ENCODE results near the gene EIF4EBP3. TPM values are rescaled to one million over a fixed set of nuclear protein-coding genes. Genes with fewer than 3 reads are reported as not detected.
"Not testable (repeated sequence)": the region's sequence is repeated elsewhere in the genome, so short reads cannot be mapped to it uniquely, and the experiment has no call there.

EIF4EBP3 gene
- polyA plus RNA-seq, 6 donors from 2014 or later = 44.5 to 90.3 (median 63.1) TPM

- H3K9me3 Mint-ChIP-seq = no peaks in the 10 kb centered on the region
- H3K4me1 Mint-ChIP-seq = peaks cover 36 to 40% (median 39%) of the 10 kb centered on the region in 3 donors
- peak overlapping the region in 3 of 6 donors; percentile 89 to 94 (median 90) for H3K27ac Mint-ChIP-seq
- ATAC-seq (ENCODE audit: low read depth in 2 of 2) (no peak), DNase-seq (no peak)
- H3K36me3 Mint-ChIP-seq = peaks cover 5 to 19% of the 10 kb centered on the region in 2 donors
- peak overlapping the region in 2 of 8 donors; percentile 30 to 44 for H3K4me3 Mint-ChIP-seq
- H3K27me3 Mint-ChIP-seq = no peaks in the 10 kb centered on the region
Observed at GRCh38 chr5:140570488-140570887, 23.0 kb downstream of the EIF4EBP3 start.

DNA sequence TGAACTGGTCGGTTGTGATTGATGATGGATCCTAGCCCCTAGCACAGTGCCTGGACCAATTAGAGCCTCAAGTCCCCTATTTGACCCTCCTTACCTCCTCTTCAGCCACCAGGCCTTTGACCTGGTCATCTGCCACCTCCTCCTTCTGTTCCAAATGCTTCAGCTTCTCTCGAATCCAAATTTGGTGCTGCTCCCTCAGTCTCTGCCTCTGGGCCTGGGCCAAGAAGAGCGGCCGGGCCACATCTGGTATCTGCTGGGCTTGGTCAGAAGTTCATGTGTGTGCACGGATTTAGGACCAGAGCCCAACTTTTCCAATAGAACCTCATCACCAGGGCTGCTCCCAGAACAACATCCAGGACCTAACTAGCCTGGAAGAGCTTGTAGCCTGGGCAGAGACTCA, 23.6 kb downstream of the EIF4EBP3 start:
- no peaks in the 10 kb centered on the region for H3K27me3 Mint-ChIP-seq
- H3K27ac Mint-ChIP-seq = peak overlapping the region in 1 of 6 donors; percentile 89
- DNase-seq = no peak
- no peaks in the 10 kb centered on the region for H3K9me3 Mint-ChIP-seq
- peaks cover 31 to 39% (median 34%) of the 10 kb centered on the region in 3 donors for H3K4me1 Mint-ChIP-seq
- ATAC-seq (ENCODE audit: low read depth in 2 of 2) = no peak
- no peak overlapping the region for H3K4me3 Mint-ChIP-seq
- H3K36me3 Mint-ChIP-seq = peaks cover 5 to 19% of the 10 kb centered on the region in 2 donors

GRCh38 chr5:140573683-140574082, 26.2 kb downstream of the EIF4EBP3 start:
- Mint-ChIP-seq H3K4me1 (peaks cover 11 to 21% (median 18%) of the 10 kb centered on the region in 3 donors), H3K9me3 (no peaks in the 10 kb centered on the region), H3K4me3 (no peak overlapping the region), H3K36me3 (peaks cover 0 to 5% of the 10 kb centered on the region in 2 donors), H3K27ac (peak overlapping the region in 1 of 6 donors; percentile 63), H3K27me3 (no peaks in the 10 kb centered on the region)
- no peak for ATAC-seq (ENCODE audit: low read depth in 2 of 2)
- no peak for DNase-seq

DNA sequence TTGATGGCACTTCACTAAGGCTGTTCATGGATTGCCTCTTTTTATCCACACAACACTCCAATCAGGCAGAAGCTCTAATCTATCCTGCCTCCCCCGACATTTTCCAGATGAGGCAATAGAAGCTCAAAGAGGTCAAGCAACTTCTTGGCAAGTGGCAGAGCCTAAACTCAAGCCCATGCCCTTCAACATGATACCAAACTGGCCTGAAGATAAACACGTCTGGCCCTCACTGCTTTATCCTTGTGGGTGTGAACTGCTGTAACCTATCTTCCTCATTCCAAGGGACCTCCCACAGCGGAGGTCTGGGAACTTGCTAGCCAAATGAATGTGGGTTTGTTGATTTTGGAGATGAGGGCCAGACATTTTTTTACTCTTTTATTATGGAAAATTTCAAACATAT, 26.7 kb downstream of the EIF4EBP3 start:
- H3K4me1 Mint-ChIP-seq = peaks cover 10 to 17% (median 14%) of the 10 kb centered on the region in 3 donors
- DNase-seq (no peak), ATAC-seq (ENCODE audit: low read depth in 2 of 2) (no peak)
- H3K4me3 Mint-ChIP-seq = no peak overlapping the region
- H3K27me3 Mint-ChIP-seq = no peaks in the 10 kb centered on the region
- H3K27ac Mint-ChIP-seq = no peak overlapping the region
- peaks cover 0 to 5% of the 10 kb centered on the region in 2 donors for H3K36me3 Mint-ChIP-seq
- no peaks in the 10 kb centered on the region for H3K9me3 Mint-ChIP-seq

DNA sequence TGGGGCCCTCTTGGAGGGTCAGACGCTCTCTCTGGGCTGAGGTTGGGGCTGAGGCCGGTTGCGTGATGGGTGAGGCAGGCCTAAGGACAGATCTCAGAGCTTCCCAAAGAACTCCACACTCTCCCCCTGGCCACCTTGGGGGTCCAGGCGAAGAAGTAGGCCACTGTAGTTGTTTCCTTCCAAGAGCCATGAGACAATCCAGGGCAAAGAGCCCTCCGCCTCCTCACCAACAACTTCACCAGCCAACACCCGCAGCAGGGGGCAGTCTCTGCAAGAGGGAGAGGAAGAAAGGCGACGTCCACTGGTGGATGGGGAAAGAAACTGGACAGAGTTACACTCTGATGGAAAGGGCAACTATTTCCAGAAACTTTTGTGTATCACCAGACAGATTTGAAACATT, 27.8 kb downstream of the EIF4EBP3 start:
- ATAC-seq (ENCODE audit: low read depth in 2 of 2) = no peak
- Mint-ChIP-seq H3K4me3 (no peak overlapping the region), H3K27ac (no peak overlapping the region)

GRCh38 chr5:140576776-140577201, 29.3 kb downstream of the EIF4EBP3 start:
- Mint-ChIP-seq H3K4me3 (no peak overlapping the region), H3K27me3 (peaks cover 0 to 8% (median 6%) of the 10 kb centered on the region in 3 donors), H3K4me1 (peaks cover 0 to 5% (median 0%) of the 10 kb centered on the region in 3 donors), H3K9me3 (no peaks in the 10 kb centered on the region), H3K27ac (peak overlapping the region in 1 of 6 donors; percentile 24), H3K36me3 (peaks cover 0 to 5% of the 10 kb centered on the region in 2 donors)
- DNase-seq (no peak), ATAC-seq (ENCODE audit: low read depth in 2 of 2) (no peak)

More for the DNA sequence above, 27.8 kb downstream of the EIF4EBP3 start:
- no peak for DNase-seq
- H3K27me3 Mint-ChIP-seq = no peaks in the 10 kb centered on the region
- no peaks in the 10 kb centered on the region for H3K9me3 Mint-ChIP-seq
- H3K4me1 Mint-ChIP-seq = peaks cover 2 to 6% (median 5%) of the 10 kb centered on the region in 3 donors
- peaks cover 0 to 5% of the 10 kb centered on the region in 2 donors for H3K36me3 Mint-ChIP-seq

DNA sequence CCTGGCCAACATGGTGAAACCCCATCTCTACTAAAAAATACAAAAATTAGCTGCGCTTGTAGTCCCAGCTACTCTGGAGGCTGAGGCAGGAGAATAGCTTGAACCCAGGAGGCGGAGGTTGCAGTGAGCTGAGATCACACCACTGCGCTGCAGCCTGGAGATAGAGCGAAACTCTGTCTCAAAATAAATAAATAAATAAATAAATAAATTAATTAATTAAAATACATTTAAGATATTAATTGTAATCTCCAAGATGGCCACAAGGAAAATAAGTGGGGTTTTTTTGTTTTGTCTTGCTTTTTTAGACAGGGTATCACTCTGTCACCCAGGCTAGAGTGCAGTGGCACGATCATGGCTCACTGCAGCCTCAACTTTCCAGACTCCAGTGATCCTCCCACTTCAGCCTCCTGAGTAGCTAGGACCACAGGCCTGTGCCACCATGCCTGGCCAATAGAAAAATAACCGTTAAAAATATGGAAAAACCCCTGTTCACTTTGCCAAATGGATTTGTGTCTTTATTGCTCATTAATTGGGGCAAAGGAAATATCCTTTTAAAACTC, 31.8 kb downstream of the EIF4EBP3 start:
- Mint-ChIP-seq H3K9me3 (peaks cover 0 to 16% (median 4%) of the 10 kb centered on the region in 7 donors), H3K27me3 (peaks cover 0 to 25% (median 17%) of the 10 kb centered on the region in 3 donors)
- H3K27ac Mint-ChIP-seq; H3K4me1 Mint-ChIP-seq; H3K36me3 Mint-ChIP-seq; H3K4me3 Mint-ChIP-seq; DNase-seq; ATAC-seq (ENCODE audit: low read depth in 2 of 2): not testable (repeated sequence)

DNA sequence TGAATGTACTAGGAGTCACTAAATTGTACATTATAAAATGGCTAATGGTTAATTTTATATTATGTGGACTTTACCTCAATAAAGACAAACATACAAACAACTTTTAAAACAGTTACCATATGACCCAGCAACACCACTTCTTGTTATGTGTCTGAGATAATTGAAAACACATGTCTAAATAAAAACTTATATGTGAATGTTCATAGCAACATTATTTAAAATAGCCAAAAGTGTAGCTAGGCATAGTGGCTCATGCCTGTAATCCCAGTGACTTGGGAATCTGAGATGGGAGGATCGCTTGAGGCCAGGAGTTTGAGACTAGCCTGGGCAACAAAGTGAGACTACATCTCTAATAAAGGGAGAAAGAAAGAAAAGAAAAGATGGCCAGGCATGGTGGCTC, 40.0 kb downstream of the EIF4EBP3 start:
- H3K4me1 Mint-ChIP-seq = no peaks in the 10 kb centered on the region
- peaks cover 0 to 16% (median 3%) of the 10 kb centered on the region in 7 donors for H3K9me3 Mint-ChIP-seq
- H3K27me3 Mint-ChIP-seq = peaks cover 0 to 17% (median 15%) of the 10 kb centered on the region in 3 donors
- no peaks in the 10 kb centered on the region for H3K36me3 Mint-ChIP-seq
- H3K4me3 Mint-ChIP-seq = no peak overlapping the region
- ATAC-seq (ENCODE audit: low read depth in 2 of 2) (no peak), DNase-seq (no peak)
- H3K27ac Mint-ChIP-seq = no peak overlapping the region

GRCh38 chr5:140588311-140589070, 41.0 kb downstream of the EIF4EBP3 start:
- no peaks in the 10 kb centered on the region for H3K36me3 Mint-ChIP-seq
- ATAC-seq (ENCODE audit: low read depth in 2 of 2) (no peak), DNase-seq (no peak)
- peaks cover 0 to 12% (median 9%) of the 10 kb centered on the region in 3 donors for H3K27me3 Mint-ChIP-seq
- no peak overlapping the region for H3K4me3 Mint-ChIP-seq
- no peaks in the 10 kb centered on the region for H3K4me1 Mint-ChIP-seq
- no peak overlapping the region for H3K27ac Mint-ChIP-seq
- H3K9me3 Mint-ChIP-seq = peaks cover 0 to 6% (median under 1%) of the 10 kb centered on the region in 7 donors

DNA sequence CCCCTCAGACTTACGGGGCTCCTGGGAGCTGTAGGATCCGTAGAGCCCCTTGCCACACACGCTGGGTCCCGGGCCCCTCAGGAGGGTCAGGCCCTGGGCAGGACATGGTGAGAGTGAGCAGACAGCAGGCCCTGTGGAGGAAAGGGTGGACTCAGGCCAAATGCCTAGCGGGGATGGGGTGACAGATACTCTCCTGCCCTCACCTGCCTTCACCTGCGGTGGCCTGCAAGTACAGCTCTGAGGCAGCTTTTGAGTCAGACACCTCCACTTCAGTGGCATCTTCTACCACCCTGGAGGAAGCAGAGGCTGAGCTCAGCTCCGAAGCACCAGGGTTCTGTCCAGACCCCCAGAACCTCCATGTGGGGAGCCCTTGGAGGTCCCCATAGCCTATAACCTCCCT, 43.4 kb downstream of the EIF4EBP3 start:
- no peak overlapping the region for H3K27ac Mint-ChIP-seq
- DNase-seq (no peak), ATAC-seq (ENCODE audit: low read depth in 2 of 2) (no peak)
- H3K9me3 Mint-ChIP-seq = no peaks in the 10 kb centered on the region
- H3K36me3 Mint-ChIP-seq = no peaks in the 10 kb centered on the region
- H3K27me3 Mint-ChIP-seq = peaks cover 7 to 21% (median 19%) of the 10 kb centered on the region in 3 donors
- no peak overlapping the region for H3K4me3 Mint-ChIP-seq
- H3K4me1 Mint-ChIP-seq = peaks cover 0 to 3% (median 0%) of the 10 kb centered on the region in 3 donors

DNA sequence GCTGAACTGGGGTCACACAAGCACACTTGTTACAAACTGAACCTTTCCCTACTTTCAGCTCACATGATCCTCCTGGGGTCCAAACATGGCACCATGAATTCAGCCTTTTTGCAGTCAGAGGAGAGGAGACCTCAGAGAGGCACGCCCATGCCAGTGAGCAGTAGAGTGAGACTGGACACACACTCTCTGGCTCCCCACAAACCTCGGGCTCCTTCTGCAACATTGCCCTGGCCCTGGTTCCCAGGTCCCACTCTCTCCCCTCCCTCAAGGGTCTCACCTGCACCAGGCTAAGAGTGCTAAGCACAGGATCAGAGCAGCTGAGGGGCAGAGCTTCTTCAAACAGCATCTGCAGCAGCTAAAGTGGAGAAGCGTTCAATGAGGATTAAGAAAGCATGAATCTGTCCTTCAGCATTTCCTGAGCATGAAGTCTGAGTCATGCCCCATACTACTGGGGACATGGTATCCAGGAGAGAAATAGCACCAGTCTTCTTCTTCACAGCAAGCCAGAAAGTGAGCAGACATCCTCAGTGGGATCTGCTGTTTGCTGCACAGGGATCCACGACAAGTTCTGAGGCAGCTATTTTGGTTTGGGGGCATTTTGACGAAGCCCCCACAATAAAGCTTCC, 44.4 kb downstream of the EIF4EBP3 start:
- H3K4me3 Mint-ChIP-seq = no peak overlapping the region
- ATAC-seq (ENCODE audit: low read depth in 2 of 2) (no peak), DNase-seq (no peak)
- peaks cover 0 to 3% (median 0%) of the 10 kb centered on the region in 3 donors for H3K4me1 Mint-ChIP-seq
- H3K36me3 Mint-ChIP-seq = no peaks in the 10 kb centered on the region
- H3K9me3 Mint-ChIP-seq = no peaks in the 10 kb centered on the region
- peak overlapping the region in 1 of 6 donors; percentile 60 for H3K27ac Mint-ChIP-seq
- peaks cover 7 to 23% (median 13%) of the 10 kb centered on the region in 3 donors for H3K27me3 Mint-ChIP-seq

- not testable (repeated sequence) for H3K36me3 Mint-ChIP-seq; H3K4me1 Mint-ChIP-seq; H3K27ac Mint-ChIP-seq; DNase-seq; H3K4me3 Mint-ChIP-seq; H3K9me3 Mint-ChIP-seq; ATAC-seq (ENCODE audit: low read depth in 2 of 2)
- H3K27me3 Mint-ChIP-seq = peaks cover 7 to 23% (median 13%) of the 10 kb centered on the region in 3 donors
Observed at GRCh38 chr5:140593070-140593469, 45.6 kb downstream of the EIF4EBP3 start.

GRCh38 chr5:140594169-140594568, 46.7 kb downstream of the EIF4EBP3 start:
- no peak for ATAC-seq (ENCODE audit: low read depth in 2 of 2)
- no peak overlapping the region for H3K4me3 Mint-ChIP-seq
- peaks cover 10 to 30% (median 13%) of the 10 kb centered on the region in 3 donors for H3K27me3 Mint-ChIP-seq
- no peak for DNase-seq
- no peak overlapping the region for H3K27ac Mint-ChIP-seq
- H3K36me3 Mint-ChIP-seq = no peaks in the 10 kb centered on the region
- H3K4me1 Mint-ChIP-seq = peaks cover 0 to 3% (median 0%) of the 10 kb centered on the region in 3 donors
- no peaks in the 10 kb centered on the region for H3K9me3 Mint-ChIP-seq

Data from naive B cell (primary cell).